GM12801 (cell line): Measurements from ENCODE around the gene IRS2.

ENCODE experiments used
- TF ChIP-seq, protein P1 (sequence below): IDR thresholded peaks from one replicate; pipeline ENCODE4 v1.5.1; 2011; ENCODE audit warnings: control low read depth; ENCODE audit not compliant: insufficient read length; ENCODE audit errors: extremely low read depth

Gene IRS2

GRCh38 chr13:109785892-109786450, 412 bp downstream of the IRS2 start:
- TF ChIP-seq, protein P1, sequence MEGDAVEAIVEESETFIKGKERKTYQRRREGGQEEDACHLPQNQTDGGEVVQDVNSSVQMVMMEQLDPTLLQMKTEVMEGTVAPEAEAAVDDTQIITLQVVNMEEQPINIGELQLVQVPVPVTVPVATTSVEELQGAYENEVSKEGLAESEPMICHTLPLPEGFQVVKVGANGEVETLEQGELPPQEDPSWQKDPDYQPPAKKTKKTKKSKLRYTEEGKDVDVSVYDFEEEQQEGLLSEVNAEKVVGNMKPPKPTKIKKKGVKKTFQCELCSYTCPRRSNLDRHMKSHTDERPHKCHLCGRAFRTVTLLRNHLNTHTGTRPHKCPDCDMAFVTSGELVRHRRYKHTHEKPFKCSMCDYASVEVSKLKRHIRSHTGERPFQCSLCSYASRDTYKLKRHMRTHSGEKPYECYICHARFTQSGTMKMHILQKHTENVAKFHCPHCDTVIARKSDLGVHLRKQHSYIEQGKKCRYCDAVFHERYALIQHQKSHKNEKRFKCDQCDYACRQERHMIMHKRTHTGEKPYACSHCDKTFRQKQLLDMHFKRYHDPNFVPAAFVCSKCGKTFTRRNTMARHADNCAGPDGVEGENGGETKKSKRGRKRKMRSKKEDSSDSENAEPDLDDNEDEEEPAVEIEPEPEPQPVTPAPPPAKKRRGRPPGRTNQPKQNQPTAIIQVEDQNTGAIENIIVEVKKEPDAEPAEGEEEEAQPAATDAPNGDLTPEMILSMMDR: no peak

- TF ChIP-seq, protein P1: no peak
Observed at GRCh38 chr13:109785141-109785891, 1.1 kb downstream of the IRS2 start.

DNA sequence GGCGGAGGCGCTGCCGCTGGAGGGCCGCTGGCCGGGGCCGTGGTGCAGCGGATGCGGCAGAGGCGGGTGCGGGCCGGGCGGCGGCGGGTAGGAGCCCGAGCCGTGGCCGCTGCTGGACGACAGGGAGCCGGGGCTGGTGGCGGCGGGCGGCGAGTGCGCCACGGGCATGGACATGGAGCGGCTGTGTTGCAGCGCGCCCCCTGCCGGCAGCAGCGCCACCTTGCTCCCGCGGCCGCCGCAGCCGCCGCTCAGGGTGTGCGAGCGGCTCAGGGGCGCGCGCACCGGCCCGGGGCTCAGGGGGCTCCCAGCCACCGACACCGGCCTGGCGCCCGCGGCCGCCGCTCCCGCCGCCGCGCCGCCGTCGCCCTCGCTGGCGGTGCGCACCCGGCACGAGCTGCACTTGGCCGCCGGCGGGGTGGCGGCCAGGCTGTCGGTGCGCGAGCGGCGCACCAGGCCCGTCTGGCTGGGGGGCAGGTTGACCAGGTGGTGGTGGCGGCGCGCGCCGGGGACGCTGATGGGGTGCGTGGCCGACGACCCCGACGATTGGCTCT, 1.7 kb downstream of the IRS2 start:
- TF ChIP-seq, protein P1: no peak

DNA sequence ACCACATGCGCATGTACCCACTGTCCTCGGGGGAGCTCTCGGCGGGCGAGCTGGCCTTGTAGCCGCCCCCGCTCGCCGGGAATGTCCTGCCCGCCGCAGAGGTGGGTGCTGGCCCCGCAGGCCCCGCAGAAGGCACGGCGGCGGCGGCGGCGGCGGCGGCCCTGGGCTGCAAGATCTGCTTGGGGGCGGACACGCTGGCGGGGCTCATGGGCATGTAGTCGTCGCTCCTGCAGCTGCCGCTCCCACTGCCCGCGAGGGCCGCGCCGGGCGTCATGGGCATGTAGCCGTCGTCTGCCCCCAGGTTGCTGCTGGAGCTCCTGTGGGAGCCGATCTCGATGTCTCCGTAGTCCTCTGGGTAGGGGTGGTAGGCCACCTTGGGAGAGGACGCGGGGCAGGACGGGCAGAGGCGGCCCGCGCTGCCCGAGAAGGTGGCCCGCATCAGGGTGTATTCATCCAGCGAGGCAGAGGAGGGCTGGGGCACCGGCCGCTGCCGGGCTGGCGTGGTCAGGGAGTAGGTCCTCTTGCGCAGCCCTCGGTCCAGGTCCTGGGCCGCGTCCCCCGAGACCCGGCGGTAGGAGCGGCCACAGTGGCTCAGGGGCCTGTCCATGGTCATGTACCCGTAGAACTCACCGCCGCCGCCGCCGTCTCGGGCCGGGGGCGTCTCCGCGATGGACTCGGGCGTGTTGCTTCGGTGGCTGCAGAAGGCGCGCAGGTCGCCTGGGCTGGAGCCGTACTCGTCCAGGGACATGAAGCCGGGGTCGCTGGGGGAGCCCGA, 2.4 kb downstream of the IRS2 start:
- TF ChIP-seq, protein P1: no peak

- TF ChIP-seq, protein P1: no peak
Observed at GRCh38 chr13:109783447-109783814, 3.0 kb downstream of the IRS2 start.

DNA sequence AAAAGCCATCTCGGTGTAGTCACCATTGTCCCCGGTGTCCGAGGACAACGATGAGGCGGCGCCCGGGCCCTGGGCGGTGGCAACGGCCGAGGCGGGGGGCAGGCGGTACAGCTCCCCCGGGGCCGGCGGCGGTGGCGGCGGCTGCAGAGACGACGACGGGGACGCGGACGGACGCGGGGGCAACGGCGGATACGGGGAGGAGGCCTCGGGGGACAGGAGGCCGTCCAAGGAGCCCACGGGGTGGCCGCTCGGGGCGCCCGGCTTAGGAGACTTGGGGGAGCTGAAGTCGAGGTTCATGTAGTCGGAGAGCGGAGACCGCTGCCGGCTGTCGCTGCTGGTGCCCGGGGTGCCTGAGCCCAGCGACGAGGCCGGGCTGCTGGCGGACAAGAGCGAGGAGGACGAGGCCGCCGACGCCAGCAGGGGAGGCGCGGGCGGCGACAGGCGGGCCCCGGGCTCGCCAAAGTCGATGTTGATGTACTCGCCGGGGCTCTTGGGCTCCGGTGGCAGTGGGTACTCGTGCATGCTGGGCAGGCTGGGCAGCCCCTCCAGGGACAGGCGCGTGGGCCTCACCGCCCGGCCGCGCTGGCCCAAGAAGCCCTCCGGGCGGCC, 3.5 kb downstream of the IRS2 start:
- TF ChIP-seq, protein P1: no peak
